Activated T-cell treated with anti-CD3 and anti-CD28 coated beads, Interleukin-2, amount 50 U/mL, for 72 hours (primary cell): Measurements from ENCODE around the gene GLB1L. TPM values are rescaled to one million over a fixed set of nuclear protein-coding genes. Genes with fewer than 3 reads are reported as not detected.

ENCODE experiments used
- ATAC-seq, 2 donors: fragments of 150-1000 bp; cut with Tn5 transposase; replicated peaks in 1 of 2; 2 replicates each; pipeline ENCODE4 v1.10.0; 2021; ENCODE audit warnings: moderate library complexity in 2 of 2, mild to moderate bottlenecking in 1 of 2
- DNase-seq, 2 donors: peaks; one replicate each; pipeline ENCODE4 v3.0.0; 2021 to 2022; ENCODE audit warnings: mixed read lengths in 1 of 2
- H3K27ac Mint-ChIP-seq: one replicate; pipeline ENCODE4 v1.8.0; 2022; ENCODE audit warnings: mild to moderate bottlenecking, moderate library complexity, mixed read lengths
- H3K27me3 Mint-ChIP-seq: one replicate; pipeline ENCODE4 v1.8.0; 2022; ENCODE audit warnings: low read depth, mixed read lengths
- H3K36me3 Mint-ChIP-seq, 2 donors: one replicate each; pipeline ENCODE4 v1.8.0; 2022; ENCODE audit warnings: mixed read lengths in 2 of 2, mild to moderate bottlenecking in 1 of 2; ENCODE audit not compliant: insufficient read depth in 2 of 2
- H3K4me1 Mint-ChIP-seq: one replicate; pipeline ENCODE4 v1.8.0; 2022; ENCODE audit warnings: low read depth, mixed read lengths
- H3K4me3 Mint-ChIP-seq, 2 donors: one replicate each; pipeline ENCODE4 v1.8.0; 2022; ENCODE audit warnings: mild to moderate bottlenecking in 2 of 2, mixed read lengths in 2 of 2, moderate library complexity in 2 of 2
- H3K9me3 Mint-ChIP-seq, 2 donors: one replicate each; pipeline ENCODE4 v1.8.0; 2022; ENCODE audit warnings: mixed read lengths in 2 of 2
- total RNA-seq, 2 donors: library from RNA; stranded (reverse); gene quantifications; one replicate each; pipeline ENCODE4 v1.2.3, GENCODE V29; 2022

The GLB1L gene
- total RNA-seq, 2 donors from 2014 or later = 2.3 to 3.4 TPM

DNA sequence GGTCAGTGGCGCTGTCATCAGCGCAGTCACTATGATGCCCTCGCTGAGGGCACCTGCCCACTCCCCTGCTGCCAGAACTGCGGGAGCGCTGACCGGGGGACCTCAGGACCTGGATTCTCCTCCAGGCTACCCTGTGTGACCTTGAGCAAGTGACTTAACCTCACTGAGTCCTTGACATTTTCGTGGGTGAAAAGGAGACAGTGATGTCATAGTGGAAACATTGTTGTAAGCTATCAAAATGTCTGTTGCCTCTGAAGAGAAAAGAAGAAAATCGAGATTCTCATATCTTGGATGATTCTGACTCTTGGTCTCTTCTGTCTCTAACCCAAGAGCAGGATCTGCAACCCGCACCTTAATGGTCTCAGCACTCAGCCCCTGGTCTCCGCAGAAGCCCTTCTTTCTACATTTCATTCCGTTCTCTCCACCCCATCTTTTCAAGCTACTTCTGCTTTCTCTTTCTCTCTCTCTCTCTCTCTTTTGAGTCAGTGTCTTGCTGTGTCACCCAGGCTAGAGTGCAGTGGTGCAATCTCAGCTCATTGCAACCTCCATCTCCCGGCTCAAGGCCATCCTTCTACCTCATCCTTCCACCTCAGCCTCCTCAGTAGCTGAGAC is 9.5 kb upstream of the GLB1L start:
- Mint-ChIP-seq H3K36me3 (peaks cover 0 to 14% of the 10 kb centered on the region in 2 donors), H3K4me3 (peak overlapping the region; percentile 75 to 78), H3K27me3 (no peaks in the 10 kb centered on the region), H3K27ac (peak overlapping the region; percentile 73), H3K9me3 (no peaks in the 10 kb centered on the region), H3K4me1 (peaks cover 57% of the 10 kb centered on the region)
- ATAC-seq = peak; percentile 50 to 55
- peak; percentile 48 to 50 for DNase-seq

DNA sequence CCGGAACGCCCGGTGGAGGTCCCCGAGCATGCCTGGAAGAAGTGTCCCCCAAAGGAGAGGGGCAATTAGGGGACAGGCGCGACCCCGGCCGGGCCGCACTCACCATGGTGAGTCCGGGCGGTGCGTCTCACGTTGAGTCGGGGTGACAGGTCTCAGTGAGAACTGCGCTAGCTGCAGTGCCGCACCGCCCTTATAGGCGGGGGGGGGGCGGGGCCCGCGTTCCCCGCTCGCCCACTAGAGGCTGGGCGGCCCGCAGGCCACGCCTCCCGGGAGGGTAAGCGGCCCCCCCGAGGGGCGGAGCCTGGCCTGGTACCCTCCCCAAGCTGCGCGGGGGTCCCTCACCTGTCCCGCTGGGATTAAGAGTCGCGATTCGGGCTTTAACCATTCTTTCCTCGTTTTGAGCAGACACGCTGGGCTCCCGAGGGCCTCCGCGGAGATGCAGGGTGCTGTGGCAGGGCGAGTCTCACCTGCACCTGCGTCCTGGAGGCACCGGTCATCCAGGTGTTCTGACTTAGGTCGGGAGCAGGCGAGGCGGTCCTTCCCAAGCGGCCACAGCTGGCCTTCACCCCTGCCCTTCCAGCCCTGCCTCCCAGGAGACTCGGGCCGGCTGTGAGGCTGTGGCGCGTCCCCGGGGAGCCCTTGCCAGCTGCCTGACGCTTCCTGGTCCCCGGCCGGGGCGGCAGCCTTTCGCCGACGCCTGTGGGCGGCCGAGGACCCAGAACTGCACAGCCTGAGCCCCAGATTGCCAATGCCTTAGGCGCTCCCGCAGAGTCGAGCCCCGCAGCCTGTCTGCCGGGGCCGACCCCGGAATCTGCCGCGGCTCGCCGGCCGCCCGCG is 8.7 kb upstream of the GLB1L start, which contains the start of gene TUBA4A:
Gene TUBA4A (minus strand): TSS at position 166 of the 837 bp plus-strand sequence. CDS start 60 bp downstream, at position 106.
- peaks cover 64% of the 10 kb centered on the region for H3K4me1 Mint-ChIP-seq
- ATAC-seq = peak; percentile 74
- no peaks in the 10 kb centered on the region for H3K9me3 Mint-ChIP-seq
- DNase-seq = peak; percentile 92 to 94
- peak within 1 kb of the TSS; percentile 75 to 78 for H3K4me3 Mint-ChIP-seq
- H3K36me3 Mint-ChIP-seq = peaks cover 2 to 14% of the 10 kb centered on the region in 2 donors
- no peaks in the 10 kb centered on the region for H3K27me3 Mint-ChIP-seq
- peak within 1 kb of the TSS; percentile 89 for H3K27ac Mint-ChIP-seq

DNA sequence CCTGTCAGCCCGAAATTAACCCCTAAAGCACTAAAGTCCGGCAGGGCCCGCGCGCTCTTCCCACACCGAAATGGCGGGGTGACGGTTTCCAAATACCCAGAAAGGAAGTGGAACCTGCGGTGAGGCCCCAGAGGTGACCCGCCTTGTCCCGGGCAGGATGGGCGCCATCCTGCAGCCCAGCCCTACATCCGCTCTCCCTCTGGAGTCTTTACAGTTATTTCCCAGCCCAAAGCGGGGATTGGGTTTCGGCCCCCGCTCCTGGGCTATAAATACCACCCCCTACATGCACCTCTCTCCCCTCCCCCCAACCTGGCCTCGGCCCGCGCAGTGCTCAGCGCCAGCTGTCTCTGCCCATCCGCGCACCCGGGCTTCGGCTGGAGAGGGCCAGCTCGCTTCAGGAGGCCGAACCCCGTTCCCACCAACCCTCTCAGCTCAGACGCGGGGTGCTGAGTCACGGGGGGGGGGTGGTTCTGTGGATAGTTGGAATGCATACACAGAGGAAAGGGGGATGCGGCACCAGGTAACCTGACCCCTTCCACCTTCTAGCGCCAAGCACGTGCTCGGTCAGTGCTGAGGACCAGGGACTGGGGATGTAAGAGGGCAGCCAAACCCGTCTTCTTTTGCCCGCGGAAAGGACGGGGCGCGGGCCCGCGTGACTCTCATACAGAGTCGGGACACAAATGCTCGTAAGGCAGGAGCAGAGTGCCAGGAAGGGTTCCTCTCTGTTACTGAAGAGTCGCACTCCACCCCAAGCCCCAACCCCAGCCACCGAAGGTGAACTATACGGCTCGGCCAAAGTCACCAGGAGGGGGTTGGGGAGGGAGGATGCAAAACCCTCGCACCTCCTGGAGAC is 7.9 kb upstream of the GLB1L start, which contains the start of gene TUBA4B:
Gene TUBA4B (plus strand): TSS at position 344 of the 853 bp plus-strand sequence. CDS start 165 bp downstream, at position 509.
- Mint-ChIP-seq H3K9me3 (no peaks in the 10 kb centered on the region), H3K36me3 (peaks cover 4 to 14% of the 10 kb centered on the region in 2 donors), H3K27ac (peak within 1 kb of the TSS; percentile 89), H3K27me3 (no peaks in the 10 kb centered on the region), H3K4me3 (peak within 1 kb of the TSS; percentile 75 to 78), H3K4me1 (peaks cover 69% of the 10 kb centered on the region)
- DNase-seq (peak; percentile 62 to 75), ATAC-seq (peak; percentile 19 to 44)

DNA sequence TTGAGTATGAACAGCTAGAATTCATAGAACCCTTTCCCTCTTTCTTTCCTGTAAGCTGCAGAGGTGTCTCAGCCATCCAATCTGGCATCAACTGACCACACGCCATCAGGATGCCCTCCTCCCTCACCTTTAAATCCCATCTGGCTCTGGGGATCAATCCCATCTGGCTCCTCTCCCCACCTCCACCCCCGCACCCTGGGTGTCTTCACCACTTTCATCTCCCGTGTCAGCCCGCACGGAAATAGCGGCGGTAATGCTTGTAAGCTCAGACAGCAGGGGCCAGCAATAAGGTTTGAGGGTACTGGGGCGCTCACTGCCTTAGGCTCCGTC is 7.3 kb upstream of the GLB1L start:
- no peak for ATAC-seq
- Mint-ChIP-seq H3K9me3 (no peaks in the 10 kb centered on the region), H3K27me3 (no peaks in the 10 kb centered on the region), H3K36me3 (peaks cover 4 to 14% of the 10 kb centered on the region in 2 donors), H3K4me1 (peaks cover 71% of the 10 kb centered on the region), H3K4me3 (peak overlapping the region; percentile 75 to 78), H3K27ac (peak overlapping the region; percentile 89)
- DNase-seq = no peak

DNA sequence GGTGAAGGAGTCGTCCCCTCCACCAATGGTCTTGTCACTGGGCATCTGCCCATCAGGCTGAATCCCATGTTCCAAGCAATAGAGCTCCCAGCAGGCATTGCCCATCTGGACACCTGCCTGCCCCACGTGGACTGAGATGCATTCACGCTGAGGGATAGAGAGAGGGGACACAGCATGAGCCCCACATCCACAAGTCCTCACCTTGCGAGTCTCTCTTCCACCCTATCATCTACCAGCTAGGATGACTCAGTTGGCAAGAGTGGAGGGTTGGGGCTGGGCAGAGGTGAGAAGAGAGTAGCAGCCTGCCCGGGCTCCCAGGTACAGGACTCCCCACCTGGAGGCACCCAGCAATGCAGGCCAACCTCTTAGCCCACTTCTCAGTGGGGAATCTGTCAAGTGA is 6.8 kb upstream of the GLB1L start:
- H3K27me3 Mint-ChIP-seq = no peaks in the 10 kb centered on the region
- H3K4me1 Mint-ChIP-seq = peaks cover 75% of the 10 kb centered on the region
- peak; percentile 44 to 47 for DNase-seq
- ATAC-seq = no peak
- no peaks in the 10 kb centered on the region for H3K9me3 Mint-ChIP-seq
- peak overlapping the region; percentile 21 for H3K27ac Mint-ChIP-seq
- H3K36me3 Mint-ChIP-seq = peaks cover 4 to 14% of the 10 kb centered on the region in 2 donors
- peak overlapping the region; percentile 75 to 78 for H3K4me3 Mint-ChIP-seq

DNA sequence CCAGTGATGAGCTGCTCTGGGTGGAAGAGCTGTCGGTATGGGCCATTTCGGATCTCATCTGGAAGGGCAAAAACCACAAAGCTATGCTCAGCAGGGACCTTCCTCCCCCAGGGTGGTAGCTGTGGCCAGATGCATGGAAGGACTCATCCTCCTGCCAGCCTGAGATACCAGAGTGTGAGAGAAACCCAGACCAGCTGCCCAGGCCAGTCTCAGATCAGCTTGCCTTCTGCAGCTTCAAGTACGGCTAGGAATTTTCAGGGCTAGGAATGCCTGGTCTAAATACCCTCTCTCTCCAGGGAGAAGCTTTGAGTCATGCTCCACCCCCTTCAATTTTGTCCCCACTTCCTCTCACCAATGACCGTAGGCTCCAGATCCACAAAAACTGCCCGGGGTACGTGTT is 6.4 kb upstream of the GLB1L start:
- ATAC-seq = no peak
- H3K9me3 Mint-ChIP-seq = no peaks in the 10 kb centered on the region
- peak overlapping the region; percentile 21 for H3K27ac Mint-ChIP-seq

DNA sequence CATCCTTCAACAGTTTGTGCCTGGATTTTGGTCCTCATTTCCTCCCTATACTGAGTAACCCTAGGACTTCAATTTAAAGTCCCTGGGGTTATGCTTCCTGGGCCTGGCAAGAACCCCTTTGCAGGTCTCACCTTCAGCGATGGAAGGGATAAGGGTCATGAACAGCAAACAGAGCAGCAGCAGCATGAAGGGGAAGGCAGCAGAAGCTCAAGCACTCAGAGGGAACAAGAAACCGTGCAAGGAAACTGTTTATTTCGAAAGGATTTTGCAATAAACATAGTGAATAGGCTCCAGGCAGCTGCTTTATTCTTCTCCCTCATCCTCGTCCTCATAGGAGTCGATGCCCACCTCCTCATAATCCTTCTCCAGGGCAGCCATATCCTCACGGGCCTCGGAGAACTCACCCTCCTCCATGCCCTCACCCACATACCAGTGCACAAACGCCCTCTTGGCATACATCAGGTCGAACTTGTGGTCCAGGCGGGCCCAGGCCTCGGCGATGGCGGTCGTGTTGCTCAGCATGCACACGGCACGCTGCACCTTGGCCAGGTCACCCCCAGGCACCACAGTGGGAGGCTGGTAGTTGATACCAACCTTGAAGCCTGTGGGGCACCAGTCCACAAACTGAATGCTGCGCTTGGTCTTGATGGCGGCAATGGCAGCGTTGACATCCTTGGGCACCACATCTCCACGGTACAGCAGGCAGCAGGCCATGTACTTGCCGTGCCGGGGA is 5.0 kb upstream of the GLB1L start:
- Mint-ChIP-seq H3K4me3 (peak overlapping the region; percentile 75 to 78), H3K27me3 (no peaks in the 10 kb centered on the region), H3K36me3 (peaks cover 8 to 15% of the 10 kb centered on the region in 2 donors), H3K9me3 (no peaks in the 10 kb centered on the region), H3K4me1 (peaks cover 79% of the 10 kb centered on the region), H3K27ac (peak overlapping the region; percentile 24)
- DNase-seq (no peak), ATAC-seq (no peak)

More for the DNA sequence above, 6.4 kb upstream of the GLB1L start:
- peak overlapping the region; percentile 75 to 78 for H3K4me3 Mint-ChIP-seq
- H3K27me3 Mint-ChIP-seq = no peaks in the 10 kb centered on the region
- DNase-seq = no peak
- H3K36me3 Mint-ChIP-seq = peaks cover 4 to 14% of the 10 kb centered on the region in 2 donors
- H3K4me1 Mint-ChIP-seq = peaks cover 79% of the 10 kb centered on the region

DNA sequence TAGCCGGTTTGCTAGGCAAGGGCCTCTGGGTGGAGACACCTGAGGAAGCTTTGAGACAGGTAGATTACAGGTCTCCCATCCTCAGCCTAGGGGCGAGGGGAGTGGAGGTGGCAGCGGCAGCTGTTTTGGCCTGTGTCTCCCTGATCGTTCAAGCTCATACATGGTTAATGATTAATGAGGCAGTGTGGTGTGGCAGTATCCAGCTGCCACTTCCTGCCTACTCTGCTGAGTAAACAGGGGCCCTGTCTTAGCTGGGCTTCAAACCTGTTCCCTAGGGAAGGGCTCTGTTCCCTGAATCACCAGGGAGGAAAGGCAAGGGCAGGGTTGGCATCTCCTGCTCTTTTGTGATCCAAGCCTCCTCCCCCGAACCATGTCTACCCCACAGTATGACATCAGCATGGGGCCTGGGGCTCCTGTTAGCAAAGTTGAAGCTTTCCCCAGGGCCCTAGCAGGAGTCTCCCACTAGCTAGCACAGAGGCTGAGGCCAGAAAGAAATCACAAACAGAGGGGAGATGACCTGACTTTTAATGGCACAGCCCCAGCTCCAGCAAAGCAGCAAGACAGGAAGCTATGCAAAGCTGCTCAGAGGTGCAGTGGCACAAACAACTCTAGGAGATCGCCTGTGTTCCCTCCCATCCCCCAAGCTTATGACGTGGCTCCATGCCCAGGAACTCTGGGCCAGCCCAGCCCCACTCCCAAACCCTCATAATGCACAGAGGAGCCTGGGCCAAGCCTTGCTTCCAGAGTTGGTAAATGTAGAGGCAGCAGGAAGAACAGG is 4.1 kb upstream of the GLB1L start:
- Mint-ChIP-seq H3K4me3 (peak overlapping the region; percentile 75 to 78), H3K4me1 (peaks cover 76% of the 10 kb centered on the region), H3K36me3 (peaks cover 8 to 15% of the 10 kb centered on the region in 2 donors), H3K27me3 (no peaks in the 10 kb centered on the region), H3K27ac (peak overlapping the region; percentile 53), H3K9me3 (no peaks in the 10 kb centered on the region)
- ATAC-seq (no peak), DNase-seq (peak in 1 of 2 donors; percentile 34)

DNA sequence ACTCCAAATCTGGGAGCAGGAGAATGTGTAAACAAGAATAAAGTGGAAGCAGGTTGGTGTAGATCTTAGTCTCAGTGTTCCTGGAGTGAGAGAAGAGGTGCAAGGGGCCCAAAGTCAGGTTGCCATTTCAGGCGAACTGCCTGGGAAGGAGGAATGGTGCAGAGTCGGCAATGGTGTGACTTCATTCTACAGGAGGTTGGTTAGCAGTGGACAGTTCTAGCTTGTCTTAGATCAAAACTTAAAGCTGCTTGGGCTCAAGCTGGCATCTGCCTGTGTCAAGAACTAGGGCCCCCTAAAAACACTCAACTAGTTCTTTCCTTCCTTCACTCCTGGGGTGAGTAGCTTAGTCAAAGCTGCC is 3.6 kb upstream of the GLB1L start:
- H3K27me3 Mint-ChIP-seq = no peaks in the 10 kb centered on the region
- DNase-seq (no peak), ATAC-seq (no peak)
- no peaks in the 10 kb centered on the region for H3K9me3 Mint-ChIP-seq
- H3K4me1 Mint-ChIP-seq = peaks cover 79% of the 10 kb centered on the region
- peaks cover 8 to 15% of the 10 kb centered on the region in 2 donors for H3K36me3 Mint-ChIP-seq
- H3K4me3 Mint-ChIP-seq = peak overlapping the region; percentile 75 to 78
- peak overlapping the region; percentile 53 for H3K27ac Mint-ChIP-seq

DNA sequence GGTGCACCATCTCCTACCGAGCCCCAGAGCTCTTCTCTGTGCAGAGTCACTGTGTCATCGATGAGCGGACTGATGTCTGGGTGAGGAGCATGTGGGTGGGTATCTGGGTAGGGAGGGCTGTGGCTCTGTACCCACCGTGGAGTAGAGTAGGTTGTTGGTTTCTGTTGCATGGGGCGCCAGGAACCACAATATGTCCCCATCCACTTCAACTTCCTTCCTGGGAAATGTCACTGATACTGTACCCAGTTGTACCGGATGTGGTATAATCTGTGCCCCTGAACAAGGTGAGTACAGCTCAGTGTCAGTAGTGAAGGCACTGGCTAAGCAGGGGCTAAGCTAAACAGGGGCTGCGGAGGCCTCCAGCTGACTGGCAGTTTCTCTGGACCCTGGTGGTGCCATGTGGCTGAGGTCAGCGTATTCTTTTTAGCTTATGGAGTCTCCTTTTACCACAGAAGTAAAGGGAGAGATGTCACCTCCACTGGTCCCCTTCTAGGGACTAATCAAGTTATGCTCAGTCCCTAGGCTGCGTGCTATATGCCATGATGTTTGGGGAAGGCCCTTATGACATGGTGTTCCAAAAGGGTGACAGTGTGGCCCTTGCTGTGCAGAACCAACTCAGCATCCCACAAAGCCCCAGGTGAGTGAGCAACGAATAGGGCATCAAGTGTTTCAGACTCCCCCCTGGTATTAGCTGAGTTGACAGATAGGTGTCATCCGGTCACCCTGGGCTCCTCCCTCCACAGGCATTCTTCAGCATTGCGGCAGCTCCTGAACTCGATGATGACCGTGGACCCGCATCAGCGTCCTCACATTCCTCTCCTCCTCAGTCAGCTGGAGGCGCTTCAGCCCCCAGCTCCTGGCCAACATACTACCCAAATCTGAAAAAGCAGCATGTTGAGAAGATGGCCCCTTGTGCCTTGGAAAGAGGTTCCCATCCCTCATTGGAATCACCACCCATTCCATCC is 2.7 kb upstream of the GLB1L start:
- DNase-seq = peak; percentile 54 to 71
- peak overlapping the region; percentile 75 to 78 for H3K4me3 Mint-ChIP-seq

DNA sequence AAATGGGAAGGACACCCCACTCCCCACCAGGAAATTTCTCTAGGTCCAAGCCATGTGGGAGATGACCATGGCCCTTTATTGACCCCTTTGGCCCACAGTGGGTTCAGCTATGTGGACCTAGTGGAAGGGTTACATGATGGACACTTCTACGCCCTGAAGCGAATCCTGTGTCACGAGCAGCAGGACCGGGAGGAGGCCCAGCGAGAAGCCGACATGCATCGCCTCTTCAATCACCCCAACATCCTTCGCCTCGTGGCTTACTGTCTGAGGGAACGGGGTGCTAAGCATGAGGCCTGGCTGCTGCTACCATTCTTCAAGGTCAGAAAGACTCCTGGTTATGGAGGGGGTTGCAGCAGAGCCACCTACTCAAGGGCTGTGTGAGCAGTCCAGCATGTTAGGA is 1.3 kb upstream of the GLB1L start:
- H3K4me3 Mint-ChIP-seq = peak overlapping the region; percentile 75 to 78
- peak overlapping the region; percentile 98 for H3K27ac Mint-ChIP-seq
- peaks cover 70% of the 10 kb centered on the region for H3K4me1 Mint-ChIP-seq
- no peak for DNase-seq
- no peaks in the 10 kb centered on the region for H3K27me3 Mint-ChIP-seq
- no peaks in the 10 kb centered on the region for H3K9me3 Mint-ChIP-seq
- ATAC-seq = no peak
- peaks cover 8 to 11% of the 10 kb centered on the region in 2 donors for H3K36me3 Mint-ChIP-seq

More for the DNA sequence above, 2.7 kb upstream of the GLB1L start:
- peak overlapping the region; percentile 72 for H3K27ac Mint-ChIP-seq
- no peaks in the 10 kb centered on the region for H3K9me3 Mint-ChIP-seq
- H3K4me1 Mint-ChIP-seq = peaks cover 83% of the 10 kb centered on the region
- peak; percentile 66 to 71 for ATAC-seq
- H3K27me3 Mint-ChIP-seq = no peaks in the 10 kb centered on the region
- H3K36me3 Mint-ChIP-seq = peaks cover 8 to 15% of the 10 kb centered on the region in 2 donors
